ENCODE results near the gene PARD3.
"Not testable (repeated sequence)": the region's sequence is repeated elsewhere in the genome, so short reads cannot be mapped to it uniquely, and the experiment has no call there.

- TF ChIP-seq, protein P1, sequence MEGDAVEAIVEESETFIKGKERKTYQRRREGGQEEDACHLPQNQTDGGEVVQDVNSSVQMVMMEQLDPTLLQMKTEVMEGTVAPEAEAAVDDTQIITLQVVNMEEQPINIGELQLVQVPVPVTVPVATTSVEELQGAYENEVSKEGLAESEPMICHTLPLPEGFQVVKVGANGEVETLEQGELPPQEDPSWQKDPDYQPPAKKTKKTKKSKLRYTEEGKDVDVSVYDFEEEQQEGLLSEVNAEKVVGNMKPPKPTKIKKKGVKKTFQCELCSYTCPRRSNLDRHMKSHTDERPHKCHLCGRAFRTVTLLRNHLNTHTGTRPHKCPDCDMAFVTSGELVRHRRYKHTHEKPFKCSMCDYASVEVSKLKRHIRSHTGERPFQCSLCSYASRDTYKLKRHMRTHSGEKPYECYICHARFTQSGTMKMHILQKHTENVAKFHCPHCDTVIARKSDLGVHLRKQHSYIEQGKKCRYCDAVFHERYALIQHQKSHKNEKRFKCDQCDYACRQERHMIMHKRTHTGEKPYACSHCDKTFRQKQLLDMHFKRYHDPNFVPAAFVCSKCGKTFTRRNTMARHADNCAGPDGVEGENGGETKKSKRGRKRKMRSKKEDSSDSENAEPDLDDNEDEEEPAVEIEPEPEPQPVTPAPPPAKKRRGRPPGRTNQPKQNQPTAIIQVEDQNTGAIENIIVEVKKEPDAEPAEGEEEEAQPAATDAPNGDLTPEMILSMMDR (IDR thresholded peaks at IDR 0.05), result not testable (repeated sequence)
- not testable (repeated sequence) for TF ChIP-seq POLR2AphosphoS5, POLR2A (IDR thresholded peaks at IDR 0.05)
Measured at GRCh38 chr10:34426538-34427157, 388.4 kb downstream of the PARD3 start.
